GM18858 (cell line): ENCODE data around the gene ASCC1.

Experiments used
- ATAC-seq: cut with Tn5 transposase; IDR thresholded peaks from one replicate; pipeline ENCODE4 v1.9.1; 2021; ENCODE audit not compliant: unreplicated experiment

Gene ASCC1

GRCh38 chr10:72086466-72087391, 129.3 kb downstream of the ASCC1 start:
- no peak for ATAC-seq

- ATAC-seq = no peak
Measured at GRCh38 chr10:72085864-72086465, 130.1 kb downstream of the ASCC1 start.

- ATAC-seq = no peak
Measured at GRCh38 chr10:72085166-72085565, 130.9 kb downstream of the ASCC1 start.

DNA sequence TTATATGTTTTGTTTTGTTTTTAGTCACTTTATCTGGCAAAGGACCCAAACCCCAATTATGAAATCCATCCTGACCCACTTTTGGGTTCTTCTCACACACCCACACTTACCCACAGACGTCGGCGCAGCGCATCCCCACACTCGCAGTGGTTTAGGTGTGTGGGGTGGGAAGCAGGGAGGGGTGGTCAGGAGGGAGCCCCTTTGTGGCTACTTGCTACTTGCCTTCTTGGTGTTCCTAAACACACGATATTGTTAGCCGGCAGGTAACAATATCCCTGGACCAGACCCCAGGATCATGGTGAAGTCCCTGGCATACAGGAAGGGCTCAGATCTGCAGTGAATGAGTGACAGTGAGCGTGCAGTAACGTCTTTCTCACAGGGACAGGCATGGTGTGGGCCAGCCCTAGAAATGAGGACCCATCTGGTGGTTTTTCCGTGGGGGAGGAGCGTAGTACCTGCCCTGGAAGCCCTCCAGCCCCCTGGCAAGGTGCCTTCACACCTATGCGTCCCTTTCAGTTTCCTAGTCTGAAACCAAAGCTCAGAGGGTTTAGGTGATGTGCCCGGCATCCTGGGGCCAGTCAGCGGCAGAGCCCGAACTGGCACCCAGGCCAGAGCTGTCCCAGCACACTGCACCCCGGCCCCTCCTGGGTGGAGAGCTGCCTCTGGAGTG, 132.2 kb downstream of the ASCC1 start:
- ATAC-seq = no peak

DNA sequence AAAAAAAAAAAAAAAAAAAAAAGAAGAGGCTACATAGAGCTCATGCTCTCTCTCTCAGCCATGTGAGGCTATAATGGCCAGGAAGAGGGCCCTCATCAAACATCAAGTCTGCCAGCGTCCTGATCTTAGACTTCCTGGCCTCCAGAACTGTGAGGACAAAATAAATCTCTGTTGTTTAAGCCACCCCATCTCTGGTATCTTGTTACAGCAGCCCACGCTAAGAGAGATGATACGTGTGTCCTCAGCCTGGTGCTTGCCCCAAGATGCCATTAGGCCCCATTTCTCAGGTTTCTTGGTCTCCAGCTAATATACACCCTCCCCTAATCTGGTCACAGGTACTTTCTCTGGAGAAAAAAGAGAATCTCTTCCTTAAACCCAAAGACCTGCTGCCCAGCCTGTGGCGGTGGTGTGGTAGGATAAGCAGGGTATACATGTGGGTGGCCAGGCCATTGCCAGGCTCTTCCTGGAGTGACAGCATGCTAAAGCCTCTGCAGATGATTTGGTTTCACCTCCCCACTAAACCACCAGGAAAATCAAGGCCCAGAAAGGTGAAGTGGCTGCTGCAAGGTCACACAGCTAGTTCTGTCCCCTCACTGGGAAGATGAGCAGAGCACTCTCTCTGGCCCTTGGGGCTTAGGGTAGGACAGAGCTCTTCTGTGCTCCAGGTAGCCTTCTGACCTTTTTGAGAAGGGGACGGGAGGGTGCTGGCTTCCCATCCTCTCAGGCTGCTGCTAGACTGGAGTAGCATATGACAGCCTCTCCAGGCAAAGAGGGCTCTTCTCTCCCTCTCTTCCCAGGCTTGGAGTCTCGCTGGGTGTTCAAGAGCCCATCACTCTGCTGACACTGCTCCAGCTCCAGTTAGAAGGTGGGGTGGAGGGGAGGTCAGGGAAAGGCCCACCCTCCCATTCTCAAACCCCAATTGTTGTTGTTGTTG, 133.0 kb downstream of the ASCC1 start:
- no peak for ATAC-seq

DNA sequence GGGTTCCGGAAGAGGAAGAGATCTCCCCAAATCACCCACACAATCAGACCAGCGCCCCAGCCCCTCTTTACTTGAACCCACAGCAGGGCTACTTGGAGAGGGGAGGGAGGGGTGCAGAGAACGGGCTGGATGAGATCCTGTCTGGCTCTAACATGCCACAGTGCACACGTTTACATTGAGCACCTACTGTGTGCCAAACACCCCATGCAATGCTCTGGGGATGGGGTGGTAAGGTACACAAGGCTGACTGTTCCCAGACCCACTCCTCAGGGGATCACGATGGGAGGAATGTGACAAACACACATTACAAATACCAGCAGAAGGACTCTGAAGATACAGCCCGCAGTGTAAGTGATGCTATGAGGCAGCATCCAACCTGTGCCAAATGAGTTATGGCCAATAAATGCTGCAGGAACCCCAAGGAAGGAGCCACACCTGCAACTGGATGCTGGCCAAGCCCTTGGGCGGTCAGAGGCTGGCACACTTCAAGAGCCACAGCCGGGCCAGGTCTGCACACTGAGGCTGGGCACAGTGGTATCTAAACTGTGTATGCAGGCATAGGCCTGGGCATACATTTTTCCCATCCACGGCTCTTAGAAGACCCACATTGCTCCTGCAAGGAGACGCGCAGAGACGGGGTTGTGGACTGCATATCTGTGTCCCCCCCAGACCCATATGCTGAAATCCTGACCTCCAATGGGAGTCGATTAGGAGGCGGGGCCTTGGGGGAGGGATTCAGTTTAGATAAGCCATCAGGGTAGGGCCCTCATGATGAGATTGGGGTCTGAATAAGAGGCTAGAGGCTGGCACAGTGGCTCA, 134.1 kb downstream of the ASCC1 start:
- ATAC-seq = no peak

GRCh38 chr10:72081210-72081609, 134.9 kb downstream of the ASCC1 start:
- no peak for ATAC-seq

GRCh38 chr10:72080042-72080975, 135.8 kb downstream of the ASCC1 start:
- ATAC-seq = no peak

- no peak for ATAC-seq
Measured at GRCh38 chr10:72079356-72079755, 136.7 kb downstream of the ASCC1 start.

GRCh38 chr10:72077275-72077990, 138.6 kb downstream of the ASCC1 start:
- no peak for ATAC-seq

GRCh38 chr10:72076756-72077155, 139.3 kb downstream of the ASCC1 start:
- ATAC-seq = no peak

DNA sequence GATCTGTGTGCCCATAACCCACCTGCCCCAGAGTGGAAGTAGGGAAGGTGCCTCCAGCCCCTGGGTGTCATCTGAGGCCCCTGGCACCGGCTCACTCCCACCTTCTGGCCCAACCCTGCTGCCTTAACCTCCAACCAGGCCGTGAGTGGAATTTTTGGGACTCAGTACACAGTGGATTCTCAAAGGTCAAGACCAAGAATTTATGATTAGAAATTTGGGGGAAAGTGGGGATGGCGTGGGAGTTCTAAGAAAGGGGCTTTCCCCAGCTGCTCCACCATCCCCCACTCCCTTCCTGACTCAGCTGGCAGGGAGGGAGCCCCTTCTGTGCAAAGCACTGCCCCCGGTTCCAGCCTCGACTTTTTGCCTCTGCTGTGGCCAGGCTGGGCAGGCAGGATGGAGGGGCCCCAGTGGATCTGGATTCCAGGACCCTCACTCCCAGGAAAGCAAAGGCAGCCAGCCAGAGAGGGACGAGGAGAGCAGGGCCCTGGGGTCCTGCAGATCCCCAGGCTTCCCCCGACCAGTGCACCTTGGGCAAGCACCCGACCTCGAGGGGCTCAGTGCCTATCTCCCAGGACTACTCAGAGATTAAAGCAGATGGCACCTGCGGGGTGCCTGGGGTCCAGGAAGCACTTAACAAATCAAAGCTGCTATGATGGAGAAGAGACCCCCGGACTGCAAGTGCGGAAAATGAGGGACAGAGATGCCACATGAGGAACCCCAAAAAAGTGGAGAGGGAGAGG, 140.5 kb downstream of the ASCC1 start:
- no peak for ATAC-seq

GRCh38 chr10:72074574-72075375, 141.3 kb downstream of the ASCC1 start:
- ATAC-seq = no peak

GRCh38 chr10:72073708-72074573, 142.1 kb downstream of the ASCC1 start:
- ATAC-seq = no peak

- no peak for ATAC-seq
Measured at GRCh38 chr10:72072639-72073038, 143.4 kb downstream of the ASCC1 start.

GRCh38 chr10:72072046-72072445, 144.0 kb downstream of the ASCC1 start:
- ATAC-seq = no peak
